ENCODE results near the gene SLCO6A1. TPM values are rescaled to one million over a fixed set of nuclear protein-coding genes. Genes with fewer than 3 reads are reported as not detected.

The SLCO6A1 gene
- total and polyA plus RNA-seq, 12 donors = 0.20 to 0.56 TPM; not detected in 10

DNA sequence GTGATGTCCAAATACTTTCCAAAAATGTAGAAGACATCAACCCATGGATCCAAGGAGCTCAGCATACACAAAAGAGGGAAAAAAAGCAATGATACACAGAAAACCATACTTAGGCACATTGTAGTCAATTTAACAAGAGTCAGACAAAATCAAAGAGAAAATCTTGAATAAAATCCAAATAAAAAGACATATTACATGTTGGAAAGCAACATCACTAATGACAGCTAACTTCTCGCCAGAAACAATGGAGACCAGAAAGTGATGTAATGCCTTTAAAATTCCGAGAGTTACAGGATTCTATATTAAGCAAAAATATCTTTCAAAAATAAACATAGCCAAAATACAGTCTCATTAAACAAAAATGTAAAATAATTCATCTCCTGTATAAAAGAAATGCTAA lies 122.9 kb downstream of the SLCO6A1 start:
- no peak overlapping the region for H3K4me3 ChIP-seq

GRCh38 chr5:102375272-102375671 lies 123.5 kb downstream of the SLCO6A1 start:
- no peak for DNase-seq
- no peaks in the 10 kb centered on the region for H3K27me3 ChIP-seq
- no peaks in the 10 kb centered on the region for H3K4me1 ChIP-seq (replicated peaks in 1 of 2)
- intact Hi-C loops (cut with DNase I) = no loop called here
- no peak overlapping the region for H3K4me3 ChIP-seq
- no peaks in the 10 kb centered on the region for H3K9me3 ChIP-seq (replicated peaks in 1 of 3)
- H3K36me3 ChIP-seq (replicated peaks in 1 of 2) = no peaks in the 10 kb centered on the region
- no peak overlapping the region for H3K27ac ChIP-seq
- TF ChIP-seq CTCF (IDR thresholded peaks at IDR 0.05) (no peak), POLR2A (IDR thresholded peaks at IDR 0.05) (no peak)
- 33 to 44% (median 34%) methylated on average over 1 of the region's 1 CpG for WGBS, 4 donors

More for the DNA sequence above, 122.9 kb downstream of the SLCO6A1 start:
- Histone ChIP-seq H3K9me3 (replicated peaks in 1 of 3) (no peaks in the 10 kb centered on the region), H3K27me3 (no peaks in the 10 kb centered on the region), H3K36me3 (replicated peaks in 1 of 2) (no peaks in the 10 kb centered on the region), H3K4me1 (replicated peaks in 1 of 2) (no peaks in the 10 kb centered on the region), H3K27ac (no peak overlapping the region)
- TF ChIP-seq POLR2A (IDR thresholded peaks at IDR 0.05) (no peak), CTCF (IDR thresholded peaks at IDR 0.05) (no peak)
- no peak for DNase-seq
- intact Hi-C loops (cut with DNase I) = no loop called here
- WGBS, 4 donors = 51 to 67% (median 61%) methylated on average over 2 of the region's 2 CpGs

- no peaks in the 10 kb centered on the region for H3K27me3 ChIP-seq
- no peaks in the 10 kb centered on the region for H3K36me3 ChIP-seq (replicated peaks in 1 of 2)
- no peak overlapping the region for H3K4me3 ChIP-seq
- no peak for DNase-seq
- H3K27ac ChIP-seq = no peak overlapping the region
- H3K4me1 ChIP-seq (replicated peaks in 1 of 2) = no peaks in the 10 kb centered on the region
- intact Hi-C loops (cut with DNase I) = no loop called here
- TF ChIP-seq CTCF (IDR thresholded peaks at IDR 0.05) (no peak), POLR2A (IDR thresholded peaks at IDR 0.05) (no peak)
- H3K9me3 ChIP-seq (replicated peaks in 1 of 3) = no peaks in the 10 kb centered on the region
Observed at GRCh38 chr5:102368392-102368791, 130.4 kb downstream of the SLCO6A1 start.

DNA sequence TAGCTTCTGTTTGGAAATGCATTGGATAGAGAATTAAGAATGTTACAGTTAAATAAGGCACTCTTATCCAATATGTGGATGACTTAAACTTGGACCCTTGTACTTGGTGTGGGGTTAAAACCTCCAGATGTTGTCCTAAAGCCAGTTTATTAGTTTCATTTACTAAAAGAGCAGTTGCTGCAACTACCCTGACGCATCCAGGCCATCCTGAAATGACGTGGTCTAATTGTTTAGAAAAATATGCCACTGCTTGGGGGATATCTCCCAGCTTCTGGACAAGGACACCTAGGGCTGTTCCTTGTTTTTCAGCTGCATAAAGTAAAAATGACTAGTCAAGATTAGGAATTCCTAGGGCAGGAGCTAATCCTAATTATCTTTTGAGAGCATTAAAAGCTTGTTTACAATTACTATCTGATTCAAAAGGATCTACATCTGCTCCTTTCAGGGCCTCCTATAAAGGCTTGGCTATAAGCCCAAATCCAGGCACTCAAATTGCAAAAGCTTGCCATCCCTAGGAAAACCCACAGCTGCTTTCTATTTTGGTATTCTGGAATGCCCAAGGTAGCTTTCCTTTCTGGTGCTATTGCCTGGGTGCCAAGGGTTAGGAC lies 157.0 kb downstream of the SLCO6A1 start:
- intact Hi-C loops (cut with DNase I) = no loop called here
- 57 to 67% (median 61%) methylated on average over 2 of the region's 2 CpGs for WGBS, 4 donors
- TF ChIP-seq CTCF (IDR thresholded peaks at IDR 0.05) (no peak), POLR2A (IDR thresholded peaks at IDR 0.05) (no peak)

More for the DNA sequence above, 157.0 kb downstream of the SLCO6A1 start:
- no peaks in the 10 kb centered on the region for H3K27me3 ChIP-seq
- H3K36me3 ChIP-seq (replicated peaks in 1 of 2) = no peaks in the 10 kb centered on the region
- H3K4me1 ChIP-seq (replicated peaks in 1 of 2) = no peaks in the 10 kb centered on the region
- no peak for DNase-seq
- no peaks in the 10 kb centered on the region for H3K9me3 ChIP-seq (replicated peaks in 1 of 3)
- H3K4me3 ChIP-seq = no peak overlapping the region
- H3K27ac ChIP-seq = no peak overlapping the region
